Lung (tissue), 12 donors: ENCODE data around the gene ATG3. TPM values are rescaled to one million over a fixed set of nuclear protein-coding genes. Genes with fewer than 3 reads are reported as not detected.

Experiments used
- ATAC-seq: fragments of 200-7000 bp; cut with Tn5 transposase; one replicate; pipeline ENCODE4 v1.9.1; 2020; ENCODE audit warnings: moderate number of reproducible peaks; ENCODE audit not compliant: insufficient read depth, low FRiP score
- DNase-seq, 3 donors: peaks; one replicate each; pipeline ENCODE4 v3.0.0-alpha.2; 2013 to 2017
- H3K27ac ChIP-seq, 2 donors: one replicate each; pipeline ENCODE4 v1.5.1; 2013; ENCODE audit warnings: mild to moderate bottlenecking in 2 of 2, moderate library complexity in 2 of 2, control low read depth in 1 of 2, inconsistent platforms in 1 of 2, low read depth in 1 of 2, low read length in 1 of 2
- H3K27me3 ChIP-seq, 3 donors: one replicate each; pipeline ENCODE4 v1.5.1; 2013; ENCODE audit warnings: low read length in 2 of 3; ENCODE audit not compliant: control insufficient read depth in 3 of 3, insufficient read depth in 3 of 3
- H3K36me3 ChIP-seq, 4 donors: one replicate each; pipeline ENCODE4 v1.5.1; 2013; ENCODE audit warnings: low read length in 4 of 4, mild to moderate bottlenecking in 1 of 4, moderate library complexity in 1 of 4; ENCODE audit not compliant: control insufficient read depth in 4 of 4, insufficient read depth in 4 of 4
- H3K4me1 ChIP-seq, 5 donors: one replicate each; pipeline ENCODE4 v1.5.1; 2013; ENCODE audit warnings: low read length in 5 of 5, mild to moderate bottlenecking in 2 of 5, moderate library complexity in 1 of 5; ENCODE audit not compliant: control insufficient read depth in 5 of 5, insufficient read depth in 5 of 5
- H3K4me3 ChIP-seq: one replicate; pipeline ENCODE4 v1.5.1; 2013; ENCODE audit warnings: mild to moderate bottlenecking, control low read depth, moderate library complexity
- H3K9ac ChIP-seq, 2 donors: one replicate each; pipeline ENCODE4 v1.5.1; 2013; ENCODE audit warnings: low read length in 2 of 2, control low read depth in 1 of 2; ENCODE audit not compliant: insufficient read depth in 1 of 2
- H3K9me3 ChIP-seq, 4 donors: one replicate each; pipeline ENCODE4 v1.5.1; 2013; ENCODE audit warnings: low read length in 3 of 4, mild to moderate bottlenecking in 1 of 4, moderate library complexity in 1 of 4; ENCODE audit not compliant: control insufficient read depth in 4 of 4, insufficient read depth in 3 of 4
- WGBS, 2 donors: extraction: QIAGEN DNeasy Blood & Tissue Kit; methylation state at CpG; one replicate each; pipeline ENCODE4 v1.1.7; 2013; 5-methylcytosine and 5-hydroxymethylcytosine counted together
- polyA plus RNA-seq, 2 donors: library from polyadenylated mRNA; stranded (reverse); fragments of 200-250 nt; gene quantifications; one replicate each; pipeline ENCODE4 v1.2.1, GENCODE V29; 2013
- total RNA-seq, 2 donors: library from RNA; depleted of rRNA in 1 of 2; stranded (reverse); fragments of >200 nt in 1 of 2; gene quantifications; one replicate each; pipeline ENCODE4 v1.2.1, GENCODE V29; 2014 to 2021
- TF ChIP-seq, protein P1 (sequence below): IDR thresholded peaks from 2 replicates; pipeline ENCODE4 v1.5.1; 2012; ENCODE audit warnings: mild to moderate bottlenecking; ENCODE audit errors: control extremely low read depth, extremely low read depth
- donor health status: control.
- donor health status: control.
- donor health status: Bipolar disorder and iron deficiency.
- donor health status: healthy.
- donor health status: DM: yes; HTN: yes; CAD: no.

Gene ATG3
- total and polyA plus RNA-seq, 4 donors = 29.4 to 80.9 (median 49.1) TPM

- Histone ChIP-seq H3K4me1 (peaks cover 0 to 5% (median 0%) of the 10 kb centered on the region in 5 donors), H3K36me3 (peaks cover 4 to 29% (median 20%) of the 10 kb centered on the region in 4 donors)
- ATAC-seq = no peak
Measured at GRCh38 chr3:112546216-112546759, 15.5 kb downstream of the ATG3 start.

DNA sequence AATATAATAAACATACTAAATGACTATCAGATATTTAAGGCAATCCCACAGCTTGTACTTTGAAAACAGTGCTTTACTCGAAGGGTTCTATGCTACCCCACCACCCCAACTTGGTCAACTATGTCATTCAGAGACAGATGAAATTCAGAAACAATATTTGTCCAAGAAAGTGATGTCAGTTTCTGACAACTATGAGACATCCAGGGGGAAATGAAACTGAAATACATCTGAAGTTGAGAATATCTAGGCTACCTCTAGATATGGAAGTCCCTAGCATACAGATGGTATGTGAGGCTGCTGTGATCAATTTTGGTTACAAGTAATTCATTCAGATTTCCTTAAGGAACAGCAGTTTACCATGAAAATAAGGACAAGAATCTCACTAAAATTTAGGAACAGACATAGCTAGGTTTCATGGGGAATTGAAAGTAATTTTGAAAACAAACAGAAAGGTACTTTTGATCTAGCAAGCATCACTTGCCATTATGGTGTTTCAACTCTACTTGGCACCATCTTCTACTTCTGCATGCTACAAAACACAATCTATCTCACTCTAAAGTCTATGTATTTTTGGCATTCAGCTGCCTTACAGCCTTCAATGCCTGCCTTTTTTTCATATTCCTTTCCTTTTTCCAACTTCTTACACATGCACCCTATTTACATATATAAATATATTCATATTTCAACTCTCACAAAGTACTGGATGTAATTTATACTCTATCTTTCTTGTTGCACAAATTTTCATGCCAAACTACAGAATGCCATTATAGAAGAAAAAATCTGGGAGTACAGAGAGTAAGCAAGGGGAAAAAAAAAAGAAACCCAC is 21.7 kb downstream of the ATG3 start:
- TF ChIP-seq, protein P1, sequence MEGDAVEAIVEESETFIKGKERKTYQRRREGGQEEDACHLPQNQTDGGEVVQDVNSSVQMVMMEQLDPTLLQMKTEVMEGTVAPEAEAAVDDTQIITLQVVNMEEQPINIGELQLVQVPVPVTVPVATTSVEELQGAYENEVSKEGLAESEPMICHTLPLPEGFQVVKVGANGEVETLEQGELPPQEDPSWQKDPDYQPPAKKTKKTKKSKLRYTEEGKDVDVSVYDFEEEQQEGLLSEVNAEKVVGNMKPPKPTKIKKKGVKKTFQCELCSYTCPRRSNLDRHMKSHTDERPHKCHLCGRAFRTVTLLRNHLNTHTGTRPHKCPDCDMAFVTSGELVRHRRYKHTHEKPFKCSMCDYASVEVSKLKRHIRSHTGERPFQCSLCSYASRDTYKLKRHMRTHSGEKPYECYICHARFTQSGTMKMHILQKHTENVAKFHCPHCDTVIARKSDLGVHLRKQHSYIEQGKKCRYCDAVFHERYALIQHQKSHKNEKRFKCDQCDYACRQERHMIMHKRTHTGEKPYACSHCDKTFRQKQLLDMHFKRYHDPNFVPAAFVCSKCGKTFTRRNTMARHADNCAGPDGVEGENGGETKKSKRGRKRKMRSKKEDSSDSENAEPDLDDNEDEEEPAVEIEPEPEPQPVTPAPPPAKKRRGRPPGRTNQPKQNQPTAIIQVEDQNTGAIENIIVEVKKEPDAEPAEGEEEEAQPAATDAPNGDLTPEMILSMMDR = no peak
- Histone ChIP-seq H3K9ac (no peak overlapping the region), H3K4me1 (no peaks in the 10 kb centered on the region), H3K4me3 (no peak overlapping the region), H3K27me3 (no peaks in the 10 kb centered on the region), H3K36me3 (peaks cover 4 to 14% (median 5%) of the 10 kb centered on the region in 4 donors), H3K27ac (no peak overlapping the region), H3K9me3 (no peaks in the 10 kb centered on the region)
- WGBS, 2 donors = 92 to 97% methylated on average over 1 of the region's 1 CpG
- ATAC-seq (no peak), DNase-seq (no peak)

More at GRCh38 chr3:112546216-112546759, 15.5 kb downstream of the ATG3 start:
- no peaks in the 10 kb centered on the region for H3K9me3 ChIP-seq
- TF ChIP-seq, protein P1 = no peak
- no peak overlapping the region for H3K27ac ChIP-seq
- H3K27me3 ChIP-seq = no peaks in the 10 kb centered on the region
- 89 to 93% methylated on average over 5 of the region's 5 CpGs for WGBS, 2 donors
- H3K4me3 ChIP-seq = no peak overlapping the region
- H3K9ac ChIP-seq = no peak overlapping the region
- no peak for DNase-seq

- Histone ChIP-seq H3K4me1 (no peaks in the 10 kb centered on the region), H3K9ac (no peak overlapping the region), H3K36me3 (peaks cover 8 to 30% (median 18%) of the 10 kb centered on the region in 4 donors), H3K4me3 (no peak overlapping the region), H3K27ac (no peak overlapping the region), H3K9me3 (no peaks in the 10 kb centered on the region), H3K27me3 (no peaks in the 10 kb centered on the region)
- DNase-seq = peak in 2 of 3 donors; percentile 65 to 66
- 11% methylated on average over 1 of the region's 1 CpG for WGBS, 2 donors
- ATAC-seq = no peak
- TF ChIP-seq, protein P1 = peak; percentile 9
Measured at GRCh38 chr3:112531358-112531781, 30.4 kb downstream of the ATG3 start.
